Measurements from ENCODE around the gene C2CD2L. TPM values are rescaled to one million over a fixed set of nuclear protein-coding genes. Genes with fewer than 3 reads are reported as not detected.

C2CD2L gene
- total RNA-seq, 1 donor from 2014 or later, result 1.3 TPM

GRCh38 chr11:119121008-119121810, 14.1 kb downstream of the C2CD2L start, which contains the start of gene HINFP:
Gene HINFP, plus strand, starts transcription at chr11:119121580. Its CDS starts 5,365 bp downstream, at chr11:119126945.
- TF ChIP-seq CTCF (IDR thresholded peaks at IDR 0.05; ENCODE audit: insufficient read depth, low read length, severe bottlenecking), result no peak
- no peak for FAIRE-seq
- DNase-seq (ENCODE audit: low read depth), result peak; percentile 97
- no peaks in the 10 kb centered on the region for H3K27me3 ChIP-seq (ENCODE audit: control insufficient read depth, insufficient read depth, low read length)
- peak within 1 kb of the TSS; percentile 74 for H3K4me3 ChIP-seq (ENCODE audit: low read depth, low read length)
- peaks cover 3% of the 10 kb centered on the region for H3K36me3 ChIP-seq (ENCODE audit: control insufficient read depth, insufficient read depth, low read length)

GRCh38 chr11:119121811-119122124, 14.6 kb downstream of the C2CD2L start:
- Histone ChIP-seq H3K27me3 (ENCODE audit: control insufficient read depth, insufficient read depth, low read length) (no peaks in the 10 kb centered on the region), H3K4me3 (ENCODE audit: low read depth, low read length) (peak overlapping the region; percentile 74), H3K36me3 (ENCODE audit: control insufficient read depth, insufficient read depth, low read length) (peaks cover 3% of the 10 kb centered on the region)
- FAIRE-seq, result no peak
- DNase-seq (ENCODE audit: low read depth), result no peak
- TF ChIP-seq CTCF (IDR thresholded peaks at IDR 0.05; ENCODE audit: insufficient read depth, low read length, severe bottlenecking), result no peak

- no peak for FAIRE-seq
These were observed 18.7 kb downstream of the C2CD2L start for GRCh38 chr11:119125821-119126220.

DNA sequence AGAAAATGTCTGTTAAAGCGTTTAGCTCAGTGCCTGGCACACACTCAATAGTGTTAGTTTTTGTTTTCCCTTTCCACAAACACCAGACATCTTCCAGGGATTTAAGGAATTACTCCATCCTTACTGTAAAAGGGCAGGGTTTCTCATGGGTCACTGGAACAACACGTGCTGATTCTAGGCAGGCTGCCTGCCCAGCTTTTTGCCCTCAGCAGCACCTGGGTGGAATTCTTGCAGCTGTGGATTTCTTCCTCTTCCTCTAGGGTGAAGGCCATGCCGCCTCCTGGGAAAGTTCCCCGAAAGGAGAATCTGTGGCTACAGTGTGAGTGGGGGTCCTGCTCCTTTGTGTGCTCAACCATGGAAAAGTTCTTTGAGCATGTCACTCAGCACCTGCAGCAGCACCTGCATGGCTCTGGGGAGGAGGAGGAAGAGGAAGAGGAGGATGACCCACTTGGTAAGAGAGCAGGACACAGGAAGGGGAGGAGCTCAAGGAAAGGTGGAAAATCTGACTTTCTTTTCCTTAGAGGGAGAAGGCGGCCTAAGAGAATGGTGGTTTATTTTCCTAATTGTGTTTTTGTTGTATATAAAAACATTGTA, 19.6 kb downstream of the C2CD2L start:
- Histone ChIP-seq H3K27me3 (ENCODE audit: control insufficient read depth, insufficient read depth, low read length) (no peaks in the 10 kb centered on the region), H3K4me3 (ENCODE audit: low read depth, low read length) (no peak overlapping the region), H3K36me3 (ENCODE audit: control insufficient read depth, insufficient read depth, low read length) (peaks cover 21% of the 10 kb centered on the region)
- TF ChIP-seq CTCF (IDR thresholded peaks at IDR 0.05; ENCODE audit: insufficient read depth, low read length, severe bottlenecking), result no peak
- DNase-seq (ENCODE audit: low read depth) (no peak), FAIRE-seq (no peak)

More at GRCh38 chr11:119125821-119126220, 18.7 kb downstream of the C2CD2L start:
- TF ChIP-seq CTCF (IDR thresholded peaks at IDR 0.05; ENCODE audit: insufficient read depth, low read length, severe bottlenecking), result no peak
- no peak for DNase-seq (ENCODE audit: low read depth)
- Histone ChIP-seq H3K27me3 (ENCODE audit: control insufficient read depth, insufficient read depth, low read length) (no peaks in the 10 kb centered on the region), H3K4me3 (ENCODE audit: low read depth, low read length) (no peak overlapping the region), H3K36me3 (ENCODE audit: control insufficient read depth, insufficient read depth, low read length) (peaks cover 14% of the 10 kb centered on the region)

DNA sequence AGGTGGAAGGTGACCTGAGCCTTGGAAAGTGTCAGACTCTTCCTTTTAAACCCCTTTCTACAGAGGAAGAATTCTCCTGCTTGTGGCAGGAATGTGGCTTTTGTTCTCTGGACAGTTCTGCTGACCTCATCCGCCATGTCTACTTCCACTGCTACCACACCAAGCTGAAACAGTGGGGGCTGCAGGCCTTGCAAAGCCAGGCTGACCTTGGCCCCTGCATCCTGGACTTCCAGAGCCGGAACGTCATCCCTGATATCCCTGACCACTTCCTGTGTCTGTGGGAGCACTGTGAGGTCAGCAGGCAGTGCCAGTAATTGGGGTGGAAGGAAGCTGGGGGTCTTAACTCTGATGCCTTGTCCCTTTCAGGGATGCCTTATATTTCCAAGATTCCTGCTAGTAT, 23.5 kb downstream of the C2CD2L start:
- DNase-seq (ENCODE audit: low read depth), result no peak
- Histone ChIP-seq H3K4me3 (ENCODE audit: low read depth, low read length) (no peak overlapping the region), H3K36me3 (ENCODE audit: control insufficient read depth, insufficient read depth, low read length) (peaks cover 35% of the 10 kb centered on the region), H3K27me3 (ENCODE audit: control insufficient read depth, insufficient read depth, low read length) (no peaks in the 10 kb centered on the region)
- TF ChIP-seq CTCF (IDR thresholded peaks at IDR 0.05; ENCODE audit: insufficient read depth, low read length, severe bottlenecking), result no peak
- no peak for FAIRE-seq
